ENCODE data around the gene FASTKD3.
"Not testable (repeated sequence)": the region's sequence is repeated elsewhere in the genome, so short reads cannot be mapped to it uniquely, and the experiment has no call there.

Gene FASTKD3

GRCh38 chr5:7868773-7869473, at the start of gene FASTKD3, which contains the start of gene MTRR:
Gene FASTKD3, minus strand, starts transcription at chr5:7869031. Its CDS starts 948 bp downstream, at chr5:7868083.
Gene MTRR, plus strand, starts transcription at chr5:7869148. Its CDS starts 1,647 bp downstream, at chr5:7870795.
- DNase-seq (ENCODE audit: insufficient read length, low spot score) = peak; percentile 96
- FAIRE-seq = peak; percentile 93
- peak; percentile 93 for TF ChIP-seq POLR2A (IDR thresholded peaks at IDR 0.05; ENCODE audit: low read depth, low read length)

GRCh38 chr5:7917130-7918123, 48.6 kb upstream of the FASTKD3 start:
- FAIRE-seq (peak; percentile 60), DNase-seq (ENCODE audit: insufficient read length, low spot score) (no peak)
- TF ChIP-seq POLR2A (IDR thresholded peaks at IDR 0.05; ENCODE audit: low read depth, low read length) = no peak

GRCh38 chr5:7916171-7916804, 47.5 kb upstream of the FASTKD3 start:
- no peak for FAIRE-seq
- no peak for TF ChIP-seq POLR2A (IDR thresholded peaks at IDR 0.05; ENCODE audit: low read depth, low read length)
- DNase-seq (ENCODE audit: insufficient read length, low spot score) = no peak

- not testable (repeated sequence) for FAIRE-seq; DNase-seq (ENCODE audit: insufficient read length, low spot score)
These were observed 42.6 kb upstream of the FASTKD3 start for GRCh38 chr5:7911429-7911771.

GRCh38 chr5:7910738-7911428, 42.1 kb upstream of the FASTKD3 start:
- peak; percentile 65 for FAIRE-seq

GRCh38 chr5:7908317-7908716, 39.5 kb upstream of the FASTKD3 start:
- FAIRE-seq = no peak
- no peak for TF ChIP-seq POLR2A (IDR thresholded peaks at IDR 0.05; ENCODE audit: low read depth, low read length)
- DNase-seq (ENCODE audit: insufficient read length, low spot score) = no peak

More at GRCh38 chr5:7910738-7911428, 42.1 kb upstream of the FASTKD3 start:
- no peak for TF ChIP-seq POLR2A (IDR thresholded peaks at IDR 0.05; ENCODE audit: low read depth, low read length)
- no peak for DNase-seq (ENCODE audit: insufficient read length, low spot score)

- TF ChIP-seq POLR2A (IDR thresholded peaks at IDR 0.05; ENCODE audit: low read depth, low read length) = no peak
- no peak for FAIRE-seq
These were observed 38.8 kb upstream of the FASTKD3 start for GRCh38 chr5:7907612-7908011.

GRCh38 chr5:7904170-7904569, 35.3 kb upstream of the FASTKD3 start:
- DNase-seq (ENCODE audit: insufficient read length, low spot score) (peak; percentile 39), FAIRE-seq (peak; percentile 93)
- no peak for TF ChIP-seq POLR2A (IDR thresholded peaks at IDR 0.05; ENCODE audit: low read depth, low read length)

More at GRCh38 chr5:7907612-7908011, 38.8 kb upstream of the FASTKD3 start:
- DNase-seq (ENCODE audit: insufficient read length, low spot score) = no peak

GRCh38 chr5:7902666-7903625, 34.1 kb upstream of the FASTKD3 start:
- peak; percentile 57 for FAIRE-seq

GRCh38 chr5:7902201-7902600, 33.4 kb upstream of the FASTKD3 start:
- TF ChIP-seq POLR2A (IDR thresholded peaks at IDR 0.05; ENCODE audit: low read depth, low read length) = no peak
- no peak for DNase-seq (ENCODE audit: insufficient read length, low spot score)
- FAIRE-seq = no peak

More at GRCh38 chr5:7902666-7903625, 34.1 kb upstream of the FASTKD3 start:
- DNase-seq (ENCODE audit: insufficient read length, low spot score) = no peak
- no peak for TF ChIP-seq POLR2A (IDR thresholded peaks at IDR 0.05; ENCODE audit: low read depth, low read length)

GRCh38 chr5:7897014-7897600, 28.3 kb upstream of the FASTKD3 start:
- DNase-seq (ENCODE audit: insufficient read length, low spot score) (peak; percentile 14), FAIRE-seq (peak; percentile 81)
- TF ChIP-seq POLR2A (IDR thresholded peaks at IDR 0.05; ENCODE audit: low read depth, low read length) = no peak

- FAIRE-seq = no peak
- TF ChIP-seq POLR2A (IDR thresholded peaks at IDR 0.05; ENCODE audit: low read depth, low read length) = no peak
- no peak for DNase-seq (ENCODE audit: insufficient read length, low spot score)
These were observed 26.0 kb upstream of the FASTKD3 start for GRCh38 chr5:7894860-7895259.
